CD4-positive, CD25-positive, alpha-beta regulatory T cell (primary cell): Measurements from ENCODE around the gene B3GNT4. TPM values are rescaled to one million over a fixed set of nuclear protein-coding genes. Genes with fewer than 3 reads are reported as not detected.
"Not testable (repeated sequence)": the region's sequence is repeated elsewhere in the genome, so short reads cannot be mapped to it uniquely, and the experiment has no call there.

ENCODE experiments used
- ATAC-seq, 2 donors: fragments of 150-1000 bp; cut with Tn5 transposase; one replicate each; pipeline ENCODE4 v1.10.0; 2021; ENCODE audit warnings: low read depth in 2 of 2, moderate number of reproducible peaks in 2 of 2, moderate library complexity in 1 of 2
- DNase-seq, 3 donors: peaks; one replicate each; pipeline versions ENCODE4 v3.0.0 to v3.0.0-alpha.2; 2012 to 2022; ENCODE audit warnings: mixed read lengths in 1 of 3
- H3K27ac ChIP-seq: one replicate; pipeline ENCODE4 v1.7.0; 2013; ENCODE audit warnings: mild to moderate bottlenecking, low read length; ENCODE audit not compliant: insufficient read depth, poor library complexity, severe bottlenecking
- H3K27me3 ChIP-seq: one replicate; pipeline ENCODE4 v1.7.0; 2013; ENCODE audit warnings: low read length; ENCODE audit not compliant: control insufficient read depth, insufficient read depth
- H3K36me3 ChIP-seq: one replicate; pipeline ENCODE4 v1.7.0; 2013; ENCODE audit warnings: mild to moderate bottlenecking, low read length, moderate library complexity; ENCODE audit not compliant: control insufficient read depth, insufficient read depth
- H3K4me1 ChIP-seq: 2 replicates; pipeline ENCODE4 v1.7.0; 2013; ENCODE audit warnings: mild to moderate bottlenecking, low read length; ENCODE audit not compliant: insufficient read depth, control insufficient read depth, poor library complexity, severe bottlenecking
- H3K4me3 ChIP-seq: one replicate; pipeline ENCODE4 v1.7.0; 2013; ENCODE audit warnings: low read depth, mild to moderate bottlenecking, low read length, moderate library complexity
- H3K9me3 ChIP-seq, 2 experiments: 1 replicate in 1 of 2; 2 replicates in 1 of 2; pipeline ENCODE4 v1.7.0; 2013; ENCODE audit warnings: low read length in 2 of 2, mild to moderate bottlenecking in 1 of 2, moderate library complexity in 1 of 2; ENCODE audit not compliant: control insufficient read depth in 2 of 2
- H3K27ac Mint-ChIP-seq, 3 donors: one replicate each; pipeline ENCODE4 v1.8.0; 2020 to 2022; ENCODE audit warnings: mild to moderate bottlenecking in 3 of 3, mixed read lengths in 3 of 3, moderate library complexity in 2 of 3
- H3K27me3 Mint-ChIP-seq: one replicate; pipeline ENCODE4 v1.8.0; 2022; ENCODE audit warnings: mild to moderate bottlenecking, mixed read lengths
- H3K36me3 Mint-ChIP-seq: one replicate; pipeline ENCODE4 v1.8.0; 2020; ENCODE audit warnings: mixed read lengths
- H3K4me1 Mint-ChIP-seq, 4 donors: one replicate each; pipeline ENCODE4 v1.8.0; 2020 to 2022; ENCODE audit warnings: mixed read lengths in 4 of 4, mild to moderate bottlenecking in 1 of 4
- H3K4me3 Mint-ChIP-seq, 4 donors: one replicate each; pipeline ENCODE4 v1.8.0; 2020 to 2022; ENCODE audit warnings: mild to moderate bottlenecking in 4 of 4, mixed read lengths in 4 of 4, moderate library complexity in 3 of 4
- H3K9me3 Mint-ChIP-seq, 7 donors: one replicate each; pipeline ENCODE4 v1.8.0; 2020 to 2022; ENCODE audit warnings: mixed read lengths in 7 of 7, mild to moderate bottlenecking in 3 of 7, moderate library complexity in 2 of 7
- polyA plus RNA-seq, 4 donors: library from polyadenylated mRNA; unstranded; fragments of 300-500 nt; fragmentation: Illumina TruSeq; gene quantifications; one replicate each; pipeline ENCODE4 v1.2.3, GENCODE V29; 2021
- total RNA-seq: library from RNA; stranded (reverse); gene quantifications from one replicate; pipeline ENCODE4 v1.2.3, GENCODE V29; 2022

The B3GNT4 gene
- total and polyA plus RNA-seq, 5 donors from 2014 or later: 0.10 to 0.27 (median 0.17) TPM; not detected in 1

DNA sequence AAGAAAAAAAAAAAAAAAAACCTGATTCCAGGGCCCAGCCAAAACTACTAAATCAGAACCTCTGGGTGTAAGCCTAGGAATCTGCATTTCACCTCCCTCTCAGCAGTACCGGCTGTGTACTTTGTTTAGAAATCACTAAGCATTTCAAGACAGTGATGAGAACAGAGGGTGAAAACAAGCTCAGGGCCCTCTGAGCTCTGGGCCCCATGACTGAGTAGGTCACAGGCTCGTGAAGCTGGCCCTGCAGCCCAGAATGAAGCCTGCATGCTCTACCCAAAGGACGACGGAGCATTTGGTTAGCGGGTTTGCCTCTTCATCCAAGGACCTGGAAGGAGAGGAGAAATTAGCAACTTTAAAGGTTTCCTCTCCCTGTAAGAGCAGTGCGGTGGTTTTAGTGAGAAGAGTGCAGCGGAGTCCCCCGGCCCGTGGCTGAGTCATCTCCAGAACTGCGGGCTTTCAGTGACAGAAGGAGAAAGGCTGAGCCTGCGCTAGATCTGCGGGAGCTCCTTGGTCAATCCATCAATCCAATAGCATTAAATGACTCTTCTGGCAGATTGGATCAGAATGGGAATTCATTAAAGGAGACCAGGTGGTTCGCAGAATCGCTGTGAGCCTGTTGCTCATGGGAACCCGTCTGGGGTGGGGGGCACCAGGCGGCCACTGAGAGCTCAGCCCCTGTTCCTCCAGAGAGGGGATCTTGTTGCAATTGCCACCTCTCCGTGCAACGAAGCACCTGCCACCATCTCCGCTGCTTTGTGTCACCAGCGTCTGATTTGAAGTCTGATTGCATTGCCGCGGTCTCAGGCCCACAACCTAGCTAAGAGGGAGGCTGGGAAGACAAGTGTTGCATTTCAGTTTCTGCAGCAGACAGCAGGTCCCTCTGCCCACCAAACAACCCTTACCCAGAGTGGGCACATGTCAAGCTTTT is 36.8 kb upstream of the B3GNT4 start:
- no peak overlapping the region for H3K4me3 Mint-ChIP-seq

DNA sequence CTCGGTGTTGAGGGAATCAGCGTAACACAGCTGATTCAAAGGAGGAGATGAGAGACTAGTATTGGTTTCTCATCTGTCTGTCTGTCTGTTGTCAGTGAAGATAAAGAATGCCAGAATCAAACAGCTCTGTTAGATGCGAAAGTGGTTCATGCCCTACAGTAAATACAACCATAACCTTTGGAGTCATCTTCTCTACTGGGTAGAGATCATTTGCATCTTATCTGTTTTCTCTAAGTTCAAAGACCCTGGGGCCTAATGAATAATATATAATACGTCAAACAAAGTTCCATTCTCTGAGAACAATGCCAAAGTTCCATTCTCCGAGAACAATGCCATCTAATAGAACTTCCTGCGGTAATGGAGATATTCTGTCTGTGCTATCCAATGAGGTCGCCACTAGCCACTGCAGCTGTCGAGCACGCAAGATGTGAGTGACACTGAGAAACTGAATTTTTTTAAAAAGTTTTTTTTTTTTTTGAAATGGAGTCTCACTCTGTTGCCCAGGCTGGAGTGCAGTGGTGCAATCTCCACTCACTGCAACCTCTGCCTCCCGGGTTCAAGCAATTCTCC is 36.1 kb upstream of the B3GNT4 start:
- Mint-ChIP-seq H3K4me3 (no peak overlapping the region), H3K9me3 (no peaks in the 10 kb centered on the region), H3K27me3 (peaks cover 10% of the 10 kb centered on the region), H3K27ac (peak overlapping the region in 1 of 3 donors; percentile 32), H3K36me3 (no peaks in the 10 kb centered on the region), H3K4me1 (peaks cover 0 to 3% (median 0%) of the 10 kb centered on the region in 4 donors)
- no peak overlapping the region for H3K4me3 ChIP-seq
- ATAC-seq (no peak), DNase-seq (no peak)
- no peaks in the 10 kb centered on the region for H3K9me3 ChIP-seq
- H3K27me3 ChIP-seq: no peaks in the 10 kb centered on the region
- H3K4me1 ChIP-seq: peaks cover 3% of the 10 kb centered on the region
- no peak overlapping the region for H3K27ac ChIP-seq
- H3K36me3 ChIP-seq: no peaks in the 10 kb centered on the region

More for the DNA sequence above, 36.8 kb upstream of the B3GNT4 start:
- H3K36me3 Mint-ChIP-seq: no peaks in the 10 kb centered on the region
- DNase-seq (peak in 1 of 3 donors; percentile 23), ATAC-seq (peak; percentile 47 to 52)
- H3K9me3 Mint-ChIP-seq: no peaks in the 10 kb centered on the region
- no peak overlapping the region for H3K27ac Mint-ChIP-seq
- peaks cover 3% of the 10 kb centered on the region for H3K4me1 ChIP-seq
- H3K36me3 ChIP-seq: no peaks in the 10 kb centered on the region
- H3K9me3 ChIP-seq: no peaks in the 10 kb centered on the region
- no peaks in the 10 kb centered on the region for H3K27me3 ChIP-seq
- H3K4me1 Mint-ChIP-seq: peaks cover 0 to 7% (median 3%) of the 10 kb centered on the region in 4 donors
- no peak overlapping the region for H3K27ac ChIP-seq
- no peak overlapping the region for H3K4me3 ChIP-seq
- peaks cover 16% of the 10 kb centered on the region for H3K27me3 Mint-ChIP-seq

GRCh38 chr12:122168492-122168891 is 35.0 kb upstream of the B3GNT4 start:
- Histone ChIP-seq H3K9me3 (no peaks in the 10 kb centered on the region), H3K36me3 (no peaks in the 10 kb centered on the region), H3K4me1 (peaks cover 3% of the 10 kb centered on the region), H3K27ac (no peak overlapping the region), H3K4me3 (no peak overlapping the region), H3K27me3 (no peaks in the 10 kb centered on the region)
- Mint-ChIP-seq H3K27ac (no peak overlapping the region), H3K4me1 (peaks cover 0 to 3% (median 0%) of the 10 kb centered on the region in 4 donors), H3K27me3 (peaks cover 11% of the 10 kb centered on the region), H3K4me3 (no peak overlapping the region), H3K36me3 (no peaks in the 10 kb centered on the region), H3K9me3 (no peaks in the 10 kb centered on the region)
- ATAC-seq (no peak), DNase-seq (no peak)

- H3K4me1 ChIP-seq: peaks cover 3% of the 10 kb centered on the region
- no peak overlapping the region for H3K27ac ChIP-seq
- H3K27me3 ChIP-seq: no peaks in the 10 kb centered on the region
- peaks cover 0 to 3% (median 0%) of the 10 kb centered on the region in 4 donors for H3K4me1 Mint-ChIP-seq
- H3K36me3 Mint-ChIP-seq: no peaks in the 10 kb centered on the region
- ATAC-seq: no peak
- no peaks in the 10 kb centered on the region for H3K9me3 ChIP-seq
- H3K9me3 Mint-ChIP-seq: no peaks in the 10 kb centered on the region
- H3K27me3 Mint-ChIP-seq: peaks cover 14% of the 10 kb centered on the region
- no peak overlapping the region for H3K4me3 ChIP-seq
- H3K36me3 ChIP-seq: no peaks in the 10 kb centered on the region
- no peak for DNase-seq
- H3K27ac Mint-ChIP-seq: no peak overlapping the region
- H3K4me3 Mint-ChIP-seq: no peak overlapping the region
These were observed 32.1 kb upstream of the B3GNT4 start for GRCh38 chr12:122171399-122171798.

DNA sequence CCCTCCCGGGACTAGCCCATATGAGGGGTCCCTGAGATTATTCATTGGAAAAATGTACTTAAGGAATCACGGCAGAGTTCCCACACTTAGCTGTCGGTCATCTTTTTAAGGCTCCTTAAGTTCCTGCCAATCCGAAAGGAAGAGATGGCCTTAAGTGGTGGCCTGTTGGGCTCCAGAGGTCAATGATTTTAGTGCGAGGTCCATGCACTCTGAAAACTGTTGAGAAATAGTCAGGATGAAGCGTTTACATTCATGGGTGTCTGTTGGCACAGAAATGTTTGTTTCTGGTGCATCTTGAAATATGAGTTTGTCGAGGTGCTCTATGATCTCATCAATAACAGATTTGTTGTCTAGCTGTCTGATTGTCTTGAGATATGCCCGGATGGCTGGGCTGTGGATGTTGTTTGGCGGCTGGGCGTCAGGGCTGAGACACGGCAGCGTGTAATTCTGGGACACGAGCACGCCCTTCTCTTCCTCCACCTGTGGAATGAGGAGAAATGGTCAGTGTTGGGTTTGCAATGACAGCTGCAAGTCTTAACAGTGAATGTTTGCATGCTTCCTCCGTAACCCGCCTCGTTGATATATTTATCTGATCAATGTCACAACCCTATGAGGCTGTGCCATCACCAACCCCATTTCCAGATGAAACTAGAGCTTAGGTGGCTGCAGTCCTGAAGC is 31.1 kb upstream of the B3GNT4 start:
- Mint-ChIP-seq H3K9me3 (no peaks in the 10 kb centered on the region), H3K27ac (peak overlapping the region in 1 of 3 donors; percentile 32), H3K36me3 (no peaks in the 10 kb centered on the region), H3K27me3 (peaks cover 15% of the 10 kb centered on the region), H3K4me3 (no peak overlapping the region), H3K4me1 (no peaks in the 10 kb centered on the region)
- no peak for DNase-seq
- Histone ChIP-seq H3K9me3 (no peaks in the 10 kb centered on the region), H3K27ac (no peak overlapping the region), H3K4me1 (no peaks in the 10 kb centered on the region), H3K4me3 (no peak overlapping the region), H3K27me3 (no peaks in the 10 kb centered on the region), H3K36me3 (no peaks in the 10 kb centered on the region)
- no peak for ATAC-seq

DNA sequence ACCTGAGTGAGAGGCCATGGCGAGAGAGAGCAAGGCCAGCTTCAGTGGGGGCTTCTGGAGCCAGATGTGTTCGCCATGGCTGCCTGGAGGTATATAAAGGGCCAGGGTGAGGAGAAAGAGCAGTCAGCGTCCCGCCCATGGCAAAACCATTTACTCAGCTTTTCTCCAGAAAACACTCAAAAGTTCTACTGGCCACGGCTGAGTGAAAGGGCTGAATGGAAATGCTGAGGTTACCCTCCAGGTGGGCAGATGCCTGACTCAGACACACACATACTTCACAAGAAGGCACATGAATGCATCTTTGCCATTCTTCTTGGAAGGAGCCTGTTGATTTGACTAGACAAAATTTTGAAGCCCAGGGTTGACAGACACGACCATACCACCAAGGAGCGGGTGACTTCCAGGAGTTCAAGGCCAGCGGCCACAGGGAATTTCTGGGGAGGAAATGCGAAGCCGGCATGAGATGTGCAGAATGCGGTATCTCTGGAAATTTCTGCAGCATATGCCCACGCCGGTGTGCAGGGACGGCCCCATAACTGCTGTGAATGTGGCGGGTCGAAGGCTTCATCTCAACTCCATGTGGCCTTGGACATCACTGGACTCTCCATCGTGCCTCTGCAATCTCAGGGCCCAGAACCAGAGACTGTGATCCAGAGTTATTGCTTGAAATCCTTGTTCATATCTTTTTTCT is 29.2 kb upstream of the B3GNT4 start, which contains the start of gene IL31:
Gene IL31, minus strand, starts transcription at position 67 of the 691 bp plus-strand sequence. Its CDS starts 49 bp downstream, at position 18.
- Histone ChIP-seq H3K4me3 (no peak within 1 kb of the TSS), H3K27me3 (no peaks in the 10 kb centered on the region), H3K36me3 (no peaks in the 10 kb centered on the region), H3K27ac (no peak within 1 kb of the TSS), H3K9me3 (no peaks in the 10 kb centered on the region), H3K4me1 (no peaks in the 10 kb centered on the region)
- Mint-ChIP-seq H3K9me3 (no peaks in the 10 kb centered on the region), H3K36me3 (no peaks in the 10 kb centered on the region), H3K27me3 (peaks cover 22% of the 10 kb centered on the region), H3K4me1 (no peaks in the 10 kb centered on the region), H3K4me3 (no peak within 1 kb of the TSS), H3K27ac (peak within 1 kb of the TSS in 1 of 3 donors; percentile 76)
- no peak for DNase-seq
- no peak for ATAC-seq

DNA sequence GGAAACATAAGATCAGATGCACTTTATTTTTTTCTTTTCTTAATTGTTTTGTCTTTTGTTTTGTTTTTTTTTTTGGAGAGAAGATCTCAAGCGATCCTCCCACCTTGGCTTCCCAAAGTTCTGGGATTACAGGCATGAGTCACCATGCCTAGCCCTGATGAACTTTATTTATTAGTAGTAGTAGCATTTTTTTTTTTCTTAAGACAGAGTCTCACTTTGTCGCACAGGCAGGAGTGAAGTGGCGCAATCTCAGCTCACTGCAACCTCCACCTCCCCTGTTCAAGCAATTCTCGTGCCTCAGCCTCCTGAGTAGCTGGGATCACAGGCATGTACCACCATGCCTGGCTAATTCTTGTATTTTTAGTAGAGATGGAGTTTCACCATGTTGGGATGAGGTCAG is 27.0 kb upstream of the B3GNT4 start:
- not testable (repeated sequence) for H3K27ac ChIP-seq, H3K4me3 ChIP-seq, H3K27me3 ChIP-seq, H3K36me3 ChIP-seq, H3K9me3 Mint-ChIP-seq, DNase-seq, H3K4me3 Mint-ChIP-seq, H3K9me3 ChIP-seq, H3K4me1 Mint-ChIP-seq, ATAC-seq, H3K36me3 Mint-ChIP-seq, H3K4me1 ChIP-seq
- H3K27ac Mint-ChIP-seq: peak overlapping the region in 1 of 3 donors; percentile 8
- peaks cover 27% of the 10 kb centered on the region for H3K27me3 Mint-ChIP-seq
